PC-9 (cell line): ENCODE data around the gene IDH3B.

ENCODE experiments used
- EZH2 ChIP-seq: fragments of 200-600 bp; sonication (generic); IDR thresholded peaks from 2 replicates; pipeline ENCODE4 v1.8.0; 2017; ENCODE audit warnings: antibody characterized with exemption, low read depth
- TF ChIP-seq, protein P1 (sequence below): fragments of 200-600 bp; sonication (generic); conservative IDR thresholded peaks from 2 replicates; pipeline ENCODE4 v1.6.1; 2017; ENCODE audit warnings: mixed run types, antibody characterized with exemption, mild to moderate bottlenecking, moderate library complexity

DNA sequence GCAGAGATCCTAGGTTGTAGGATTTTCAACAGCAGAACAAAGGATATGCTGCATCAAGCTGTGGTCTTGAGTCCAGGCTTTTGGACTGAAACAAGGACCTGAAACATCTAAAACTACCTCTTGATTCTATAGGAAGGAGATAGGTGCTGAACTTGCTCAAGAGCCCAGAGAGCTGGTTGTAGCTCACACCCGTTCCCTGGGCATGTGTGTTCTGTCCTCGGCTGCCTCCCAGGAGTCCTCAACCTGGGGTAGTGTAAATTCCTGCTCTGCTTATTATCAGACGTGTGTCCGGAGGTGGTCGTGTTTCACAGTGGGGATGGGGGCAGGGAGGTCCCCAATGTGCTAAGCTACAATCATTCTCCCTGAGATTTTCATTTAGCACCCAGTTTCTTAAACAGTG lies 6.8 kb downstream of the IDH3B start:
- TF ChIP-seq, protein P1, sequence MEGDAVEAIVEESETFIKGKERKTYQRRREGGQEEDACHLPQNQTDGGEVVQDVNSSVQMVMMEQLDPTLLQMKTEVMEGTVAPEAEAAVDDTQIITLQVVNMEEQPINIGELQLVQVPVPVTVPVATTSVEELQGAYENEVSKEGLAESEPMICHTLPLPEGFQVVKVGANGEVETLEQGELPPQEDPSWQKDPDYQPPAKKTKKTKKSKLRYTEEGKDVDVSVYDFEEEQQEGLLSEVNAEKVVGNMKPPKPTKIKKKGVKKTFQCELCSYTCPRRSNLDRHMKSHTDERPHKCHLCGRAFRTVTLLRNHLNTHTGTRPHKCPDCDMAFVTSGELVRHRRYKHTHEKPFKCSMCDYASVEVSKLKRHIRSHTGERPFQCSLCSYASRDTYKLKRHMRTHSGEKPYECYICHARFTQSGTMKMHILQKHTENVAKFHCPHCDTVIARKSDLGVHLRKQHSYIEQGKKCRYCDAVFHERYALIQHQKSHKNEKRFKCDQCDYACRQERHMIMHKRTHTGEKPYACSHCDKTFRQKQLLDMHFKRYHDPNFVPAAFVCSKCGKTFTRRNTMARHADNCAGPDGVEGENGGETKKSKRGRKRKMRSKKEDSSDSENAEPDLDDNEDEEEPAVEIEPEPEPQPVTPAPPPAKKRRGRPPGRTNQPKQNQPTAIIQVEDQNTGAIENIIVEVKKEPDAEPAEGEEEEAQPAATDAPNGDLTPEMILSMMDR = no peak
- no peak for TF ChIP-seq EZH2
